COR-L47 (cell line): Measurements from ENCODE around the gene MFAP2.

ENCODE experiments used
- DNase-seq: peaks from one replicate; lab custom pipeline; 2025; lab: John Stamatoyannopoulos, UW

The MFAP2 gene

DNA sequence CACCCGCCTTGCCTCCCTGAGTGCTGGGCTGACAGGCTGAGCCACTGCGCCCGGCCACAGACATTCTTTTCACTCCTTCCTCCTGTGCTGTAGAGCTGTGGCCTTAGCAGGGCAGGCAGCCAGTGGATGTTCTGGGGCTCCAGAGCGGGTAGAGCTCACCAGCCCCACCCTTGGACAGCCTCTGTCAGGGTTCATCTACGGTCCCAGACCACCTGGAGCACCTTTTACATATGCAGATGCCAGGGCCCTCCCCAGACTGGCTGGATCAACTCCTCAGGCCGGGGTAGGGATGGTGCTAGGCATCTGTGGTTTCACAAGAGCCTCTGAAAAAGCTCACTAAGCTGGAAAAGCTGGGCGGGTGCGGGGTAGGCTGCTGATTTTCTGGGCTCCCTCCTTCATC is 26.7 kb upstream of the MFAP2 start:
- no peak for DNase-seq

DNA sequence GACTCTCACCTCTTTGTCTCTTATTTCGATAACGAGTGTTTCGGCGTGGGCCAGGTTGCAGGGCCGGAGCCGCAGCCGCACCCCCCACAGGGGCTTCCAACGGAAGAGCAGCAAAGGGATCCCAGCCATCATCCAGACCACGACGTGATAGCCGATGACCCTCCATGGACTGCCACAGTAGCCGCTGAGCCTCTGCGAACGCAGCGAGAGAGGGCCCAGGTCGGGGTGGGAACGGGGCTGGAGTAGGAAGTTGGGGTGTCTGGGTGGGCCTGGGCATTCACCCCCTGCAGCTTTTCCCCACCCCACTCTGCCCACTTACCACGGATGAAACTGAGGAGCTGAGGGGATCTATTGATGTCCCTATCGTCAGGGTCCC is 24.9 kb upstream of the MFAP2 start:
- no peak for DNase-seq

DNA sequence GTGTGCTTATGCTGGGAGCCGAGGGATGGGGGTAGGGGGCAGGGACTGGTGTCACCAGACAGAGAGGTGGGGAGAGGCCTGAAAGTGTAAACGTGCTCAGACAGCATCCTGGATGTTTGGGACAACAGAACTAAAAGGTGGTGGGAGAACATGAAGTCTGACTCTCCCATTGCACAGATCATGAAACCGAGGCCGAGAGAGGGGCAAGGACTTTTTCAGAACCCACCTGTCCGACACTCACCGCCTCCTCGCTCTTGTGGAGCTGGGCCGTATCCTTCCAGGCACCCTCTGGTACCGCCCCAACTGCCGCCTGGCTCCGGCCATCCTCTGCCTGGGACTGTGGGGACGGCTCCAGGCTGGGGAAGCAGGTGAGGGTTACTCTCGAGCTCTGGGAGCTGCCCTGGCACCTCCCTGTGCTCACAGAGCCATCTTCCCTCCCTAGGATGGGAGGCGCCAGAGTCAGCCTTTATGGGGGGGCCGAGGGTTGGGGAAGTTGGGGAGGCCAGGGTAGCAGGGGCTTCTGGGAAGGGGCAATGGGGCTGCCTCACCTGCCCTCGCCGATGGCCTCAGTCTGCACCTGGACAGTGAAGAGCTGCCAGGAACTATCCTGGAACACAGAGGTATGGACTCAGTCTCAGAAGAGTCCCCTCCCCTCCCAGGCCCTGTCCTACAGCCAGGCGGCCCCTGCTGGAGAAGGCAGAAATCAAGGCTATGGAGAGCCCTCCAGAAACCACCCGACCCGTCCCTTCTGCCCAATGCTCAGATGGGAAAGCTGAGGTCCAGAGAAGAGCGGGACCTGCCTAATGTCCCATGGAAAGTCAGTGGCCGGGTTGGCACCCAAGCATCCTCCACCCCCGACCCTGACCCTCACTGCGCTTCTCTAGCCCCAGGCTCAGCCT is 24.3 kb upstream of the MFAP2 start:
- DNase-seq = no peak

DNA sequence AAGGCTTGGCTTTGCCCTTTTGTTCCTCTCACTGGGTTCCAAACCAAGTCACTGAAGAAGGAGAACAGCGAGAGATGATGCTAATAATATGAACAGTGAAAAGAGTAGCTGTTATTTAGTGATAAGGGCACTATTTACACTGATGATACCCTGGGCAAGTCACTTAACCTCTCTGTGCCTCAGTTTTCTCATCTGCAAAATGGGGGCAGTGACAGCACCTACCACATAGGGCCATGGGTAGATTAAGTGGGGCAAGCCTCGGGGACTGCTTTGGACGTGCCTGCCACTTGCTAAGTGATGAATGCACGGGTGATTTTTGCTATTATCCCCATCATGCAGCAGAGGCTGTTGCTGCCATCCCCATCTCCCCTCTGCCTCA is 22.1 kb upstream of the MFAP2 start:
- no peak for DNase-seq

DNA sequence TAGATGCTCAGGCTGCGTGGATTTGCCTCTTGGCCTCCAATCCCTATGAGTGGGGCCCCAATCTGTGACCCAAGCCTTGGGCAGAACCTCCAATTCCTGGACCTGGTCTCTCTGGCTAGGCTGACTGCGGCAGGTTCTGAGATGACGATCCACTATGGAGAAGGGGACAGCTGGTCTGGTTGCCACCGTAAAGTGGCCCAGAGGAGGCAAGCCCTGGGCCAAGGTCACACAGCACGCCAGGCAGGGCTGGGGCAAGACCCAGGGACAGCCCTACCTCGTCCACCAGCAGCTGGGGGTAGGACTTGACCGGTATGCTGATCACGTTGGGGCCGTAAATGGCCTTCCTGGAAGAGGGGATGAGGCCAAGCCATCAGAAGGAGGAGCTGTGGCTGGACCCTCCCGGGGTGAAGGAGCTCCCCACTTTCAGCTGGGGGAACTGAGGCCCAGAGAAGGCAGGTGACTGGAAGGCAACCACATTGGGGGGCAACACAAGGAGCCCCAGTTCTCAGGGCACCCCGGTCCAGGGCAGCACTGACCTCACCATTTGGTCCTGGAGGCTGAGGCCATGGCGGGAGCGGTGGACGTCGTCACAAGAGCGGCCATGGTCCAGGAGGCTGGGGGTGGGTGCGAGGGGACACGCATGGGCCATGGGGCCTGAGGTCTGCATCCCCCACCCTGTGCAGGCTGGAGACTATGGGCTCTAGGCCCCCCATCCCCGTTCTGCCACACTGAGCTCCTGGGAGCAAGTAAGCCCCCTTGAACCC is 21.5 kb upstream of the MFAP2 start:
- no peak for DNase-seq

DNA sequence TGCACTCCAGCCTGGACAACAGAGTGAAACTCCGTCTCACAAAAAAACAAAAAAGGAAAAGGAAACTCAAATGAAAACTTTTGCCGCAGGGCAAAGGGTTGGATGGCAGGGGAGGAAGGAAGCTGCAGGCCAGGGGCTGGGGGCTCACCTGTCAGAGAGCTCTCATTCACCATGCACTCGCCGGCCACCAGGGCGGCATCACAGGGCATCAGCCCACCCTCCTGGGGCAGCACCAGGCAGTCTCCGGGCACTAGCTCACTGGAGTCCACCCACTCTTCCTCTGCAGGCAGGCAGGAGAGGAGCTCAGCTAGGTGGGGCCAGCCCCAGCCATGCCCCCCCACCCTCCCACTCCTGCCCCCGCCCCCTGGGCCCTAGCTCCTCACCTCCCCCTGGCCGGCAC is 19.4 kb upstream of the MFAP2 start:
- DNase-seq = no peak

DNA sequence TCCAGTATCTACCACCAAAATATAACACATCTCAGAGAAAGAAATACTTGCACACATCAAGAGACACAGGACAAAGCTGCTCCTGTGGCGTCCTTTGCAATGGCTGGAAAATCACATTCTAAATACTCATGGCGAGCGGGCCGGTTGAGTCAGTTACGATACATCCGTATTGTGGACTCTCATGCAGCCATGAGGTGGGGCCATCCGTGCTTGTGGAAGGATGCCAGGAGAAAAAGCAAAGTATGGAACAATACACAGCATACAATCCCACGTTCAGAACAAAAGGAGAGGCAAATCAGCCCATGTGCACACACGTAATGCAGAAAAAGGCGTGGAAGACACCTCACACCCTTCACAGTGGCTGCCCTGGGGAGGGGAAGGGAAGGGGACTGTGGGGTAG is 18.2 kb upstream of the MFAP2 start:
- no peak for DNase-seq

DNA sequence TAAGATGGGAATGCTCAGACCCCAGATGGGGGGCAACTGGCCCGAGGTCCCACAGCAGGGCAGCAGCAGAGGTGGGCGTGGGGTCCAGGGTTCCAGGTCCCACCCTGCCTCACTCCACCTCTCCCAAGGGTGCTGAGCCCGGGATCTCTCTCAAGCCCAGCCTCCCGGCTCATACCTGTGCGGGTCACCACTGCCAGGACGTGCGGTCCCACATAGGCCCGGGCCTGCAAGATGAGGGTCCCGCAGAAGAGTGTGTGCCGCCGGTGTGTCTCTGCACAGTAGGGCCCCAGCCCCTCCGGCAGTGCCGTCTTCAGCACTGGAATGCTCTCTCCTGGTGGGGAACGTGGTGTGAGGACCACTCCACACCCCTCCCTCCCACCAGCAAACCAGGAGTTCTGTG is 16.4 kb upstream of the MFAP2 start:
- no peak for DNase-seq

DNA sequence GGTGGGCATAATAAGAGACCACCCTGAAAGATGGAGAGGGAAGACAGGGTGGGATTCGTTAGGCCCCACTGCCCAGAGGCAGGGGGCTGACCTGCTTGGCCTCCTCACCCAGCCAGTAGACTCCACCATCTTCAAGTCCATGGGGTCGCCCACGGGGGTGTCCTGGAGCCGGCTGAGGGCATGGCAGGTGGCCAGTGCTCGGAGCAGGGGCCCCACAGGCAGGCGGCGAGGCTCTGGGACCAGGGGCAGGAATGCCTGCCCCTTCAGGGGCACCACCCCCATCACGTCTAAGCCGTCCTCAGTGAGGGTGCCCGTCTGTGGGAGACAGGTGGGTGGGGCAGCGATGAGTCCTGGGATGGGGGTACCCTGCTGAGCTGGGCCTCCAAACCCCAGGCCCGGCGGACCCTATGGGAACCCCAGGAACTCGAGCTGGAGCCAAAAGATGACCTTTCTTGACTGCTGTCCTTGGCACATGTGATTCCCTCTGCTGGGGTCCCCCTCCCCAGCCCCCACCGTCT is 13.2 kb upstream of the MFAP2 start:
- DNase-seq = no peak

DNA sequence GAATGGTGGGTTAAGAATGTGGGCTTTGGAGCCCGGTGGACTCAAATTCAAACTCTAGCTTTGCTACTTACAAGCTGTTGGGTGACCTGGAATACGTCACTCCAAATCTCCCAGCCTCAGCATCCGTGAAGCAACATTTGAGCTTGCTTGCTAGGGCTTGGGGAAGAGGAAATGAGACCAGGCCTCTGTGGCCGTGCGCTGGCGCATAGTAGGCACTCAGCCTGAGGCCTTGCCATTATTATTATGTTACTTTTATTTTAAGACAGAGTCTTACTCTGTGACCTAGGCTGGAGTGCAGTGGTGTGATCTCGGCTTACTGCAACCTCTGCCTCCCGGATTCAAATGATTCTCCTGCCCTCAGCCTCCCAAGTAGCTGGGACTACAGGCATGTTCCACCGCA is 12.3 kb upstream of the MFAP2 start:
- DNase-seq = no peak

DNA sequence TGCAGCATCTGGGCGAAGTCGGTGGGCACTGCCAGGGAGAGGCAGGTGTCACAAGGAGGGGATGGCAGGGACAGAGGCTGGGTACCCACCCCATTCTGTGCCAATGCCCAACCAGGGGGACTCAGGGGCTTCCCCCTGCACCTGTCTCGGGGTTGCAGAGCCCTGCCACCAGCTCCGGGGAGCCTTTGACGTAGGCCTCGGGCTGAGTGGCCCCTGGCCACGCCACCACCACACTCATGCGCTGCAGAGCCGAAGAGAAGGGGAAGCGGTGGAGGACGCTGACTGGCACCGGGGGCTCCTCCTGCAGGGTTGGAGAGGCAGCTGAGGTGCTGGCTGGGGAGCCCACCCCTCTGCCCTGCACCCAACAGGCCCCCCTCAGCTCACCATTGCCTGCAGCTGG is 11.7 kb upstream of the MFAP2 start:
- DNase-seq = no peak

DNA sequence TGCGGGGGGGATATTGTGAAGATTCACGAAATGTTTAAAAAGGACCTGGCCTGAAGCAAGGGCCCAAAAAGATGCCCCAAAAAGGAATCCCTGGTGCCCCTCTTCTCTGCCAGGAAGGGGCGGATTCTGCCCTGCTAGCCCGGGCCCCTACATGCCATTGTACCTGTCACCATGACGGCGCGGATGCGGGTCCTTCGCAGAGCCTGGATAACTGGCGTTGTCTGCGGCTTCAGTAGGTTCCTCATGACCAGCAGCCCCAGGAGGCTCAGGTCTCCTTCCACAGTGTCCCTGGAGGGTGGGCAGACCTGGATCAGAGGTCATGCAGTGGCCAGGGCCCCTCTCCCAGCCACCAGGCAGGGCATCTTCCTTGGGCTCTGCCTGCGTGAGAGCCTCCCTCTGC is 11.2 kb upstream of the MFAP2 start:
- no peak for DNase-seq

DNA sequence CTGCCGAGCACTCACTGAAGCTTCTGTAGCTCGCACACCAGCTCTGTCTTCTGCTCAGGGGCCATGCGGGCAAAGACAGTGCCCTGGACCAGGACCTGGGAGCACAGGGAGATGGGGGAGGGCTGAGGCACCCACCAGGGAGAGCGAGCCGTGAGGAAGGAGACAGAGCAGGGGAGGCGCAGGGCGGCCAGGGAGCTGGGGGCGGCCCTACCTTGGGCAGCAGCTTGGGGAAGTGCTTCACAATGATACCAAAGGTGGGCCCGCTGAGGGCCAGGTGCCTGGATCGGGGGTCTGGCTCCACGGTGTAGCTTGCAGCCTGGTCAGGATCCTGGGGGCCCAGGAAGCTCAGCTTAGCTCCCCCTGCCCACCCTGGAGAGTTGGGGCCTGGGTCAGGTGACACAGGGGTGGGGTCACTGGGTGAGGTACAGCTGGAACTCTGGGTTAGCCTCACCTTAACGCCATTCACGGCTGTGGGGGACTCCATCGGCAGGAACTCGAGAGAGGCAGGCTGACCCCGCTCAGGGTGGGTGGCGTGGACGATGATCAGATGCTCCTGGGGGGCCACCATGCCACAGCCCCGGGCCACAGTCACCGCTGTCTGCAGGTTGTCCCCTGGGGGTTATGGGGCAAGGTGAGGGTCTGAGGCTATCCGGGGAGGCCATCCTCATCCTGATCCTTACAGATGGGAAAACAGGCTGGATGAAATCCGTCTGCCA is 9.4 kb upstream of the MFAP2 start:
- DNase-seq = no peak

DNA sequence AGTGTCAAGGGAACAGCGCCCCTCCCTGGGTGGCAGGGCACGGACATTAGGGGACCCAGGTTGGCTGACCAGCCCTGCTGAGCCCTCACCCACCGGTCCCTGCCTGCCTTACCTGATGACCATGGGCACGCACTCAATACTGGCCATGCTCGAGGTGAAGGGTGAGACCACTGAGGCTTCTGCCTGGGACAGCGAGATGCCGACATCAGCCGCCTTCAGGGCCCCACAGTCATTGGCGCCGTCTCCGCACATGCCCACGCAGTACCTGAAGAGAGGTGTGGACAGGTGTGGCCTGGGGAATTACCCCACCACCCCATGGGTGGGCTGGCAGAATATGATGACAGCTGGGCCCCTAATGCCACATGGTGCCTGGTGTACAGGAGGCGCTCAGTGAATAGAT is 7.8 kb upstream of the MFAP2 start:
- DNase-seq = no peak

DNA sequence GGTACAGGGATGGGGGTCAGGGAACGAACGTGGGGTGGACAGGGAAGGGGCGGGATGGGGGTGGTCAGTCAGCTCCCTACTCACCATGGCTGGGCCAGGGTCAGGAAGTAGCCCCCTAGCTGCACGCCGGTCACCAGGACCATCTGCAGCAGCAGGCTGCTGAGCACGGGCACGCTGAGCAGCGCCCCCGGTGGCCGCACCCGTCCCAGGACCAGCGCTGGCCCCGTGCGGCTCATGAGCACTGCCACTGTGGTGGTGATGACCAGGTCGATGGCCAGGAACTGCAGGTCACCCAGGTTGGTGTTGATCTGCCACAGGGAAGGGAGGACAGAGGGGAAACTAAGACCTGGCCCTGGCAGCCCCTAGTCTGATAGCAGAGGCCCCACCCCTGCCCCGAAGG is 6.5 kb upstream of the MFAP2 start:
- no peak for DNase-seq

DNA sequence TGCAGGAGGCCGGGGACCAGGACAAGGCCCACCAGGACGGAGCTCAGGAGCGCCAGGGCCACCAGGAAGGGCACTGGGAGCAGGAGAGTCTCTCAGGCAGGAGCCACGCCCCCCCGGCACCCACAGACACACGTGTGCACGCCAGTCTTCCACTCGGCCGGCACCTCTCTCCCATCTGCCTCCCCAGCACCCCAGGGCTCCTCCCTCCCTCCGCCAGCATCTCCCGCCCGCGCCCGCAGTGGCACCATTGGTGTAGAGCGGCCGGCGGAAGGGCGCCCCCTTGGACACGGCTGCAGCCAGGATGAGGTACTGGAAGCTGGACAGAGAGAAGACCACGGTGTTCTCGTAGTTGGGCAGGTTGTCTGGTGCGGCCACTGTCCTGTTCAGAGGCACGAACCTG is 6.1 kb upstream of the MFAP2 start:
- DNase-seq = no peak

DNA sequence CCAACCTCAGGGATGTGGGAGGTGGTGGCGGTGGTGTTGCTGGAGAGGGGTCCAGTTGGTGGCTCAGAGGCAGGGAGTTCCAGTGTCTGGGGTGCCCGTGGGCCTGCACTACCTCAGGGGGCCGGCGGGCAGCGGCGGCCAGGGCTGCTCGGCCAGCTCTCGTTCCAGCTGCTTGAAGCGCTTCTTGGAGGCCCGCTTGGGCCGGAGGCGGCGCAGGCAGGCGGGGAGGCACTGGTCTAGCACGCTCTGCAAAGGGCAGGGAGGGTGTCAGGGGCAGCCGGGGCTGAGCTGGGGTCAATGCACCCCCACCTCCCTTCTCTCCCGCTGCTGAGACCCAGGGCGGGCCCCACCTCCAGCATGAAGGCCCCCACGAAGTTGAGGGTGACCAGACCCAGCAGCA is 5.7 kb upstream of the MFAP2 start:
- DNase-seq = no peak

DNA sequence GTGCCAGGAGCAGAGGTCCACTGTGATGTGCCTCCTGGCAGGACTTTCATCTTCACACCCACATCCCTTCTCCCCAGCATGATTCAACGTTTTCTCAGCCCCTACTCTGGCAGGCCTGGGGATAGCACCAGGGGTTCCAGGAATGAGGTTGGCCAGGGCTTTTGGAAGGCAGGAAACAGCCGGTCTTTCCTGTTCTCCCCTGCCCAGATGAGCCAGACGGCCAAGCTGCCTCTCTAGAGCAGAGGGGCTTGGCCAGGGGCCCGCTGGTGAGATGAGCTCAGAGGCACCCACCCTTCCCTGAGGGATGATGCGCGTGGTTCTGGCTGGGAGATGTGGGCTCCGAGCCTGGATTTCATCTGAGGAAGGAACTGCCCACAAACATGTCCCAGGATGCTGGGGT is 4.3 kb upstream of the MFAP2 start:
- no peak for DNase-seq

DNA sequence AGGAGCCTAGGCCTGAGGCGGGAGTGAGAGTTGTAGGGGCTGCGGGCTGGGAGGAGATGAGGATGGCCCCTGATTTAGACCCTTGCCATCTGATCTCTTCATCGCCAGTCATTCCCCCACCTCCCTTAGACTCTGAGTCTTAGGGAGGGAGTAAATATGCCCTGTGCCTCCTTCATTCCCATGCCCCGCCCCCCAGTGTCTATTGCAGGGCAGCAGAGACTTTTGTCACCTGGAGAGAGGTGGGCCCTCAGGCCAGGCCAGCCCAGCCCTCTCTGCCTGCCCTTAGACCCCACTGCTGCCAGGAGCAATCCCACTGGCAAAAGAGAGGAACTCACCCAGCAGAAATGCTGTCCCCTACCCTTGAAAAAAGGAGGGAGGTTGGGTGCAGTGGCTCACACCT is 3.2 kb upstream of the MFAP2 start:
- no peak for DNase-seq

DNA sequence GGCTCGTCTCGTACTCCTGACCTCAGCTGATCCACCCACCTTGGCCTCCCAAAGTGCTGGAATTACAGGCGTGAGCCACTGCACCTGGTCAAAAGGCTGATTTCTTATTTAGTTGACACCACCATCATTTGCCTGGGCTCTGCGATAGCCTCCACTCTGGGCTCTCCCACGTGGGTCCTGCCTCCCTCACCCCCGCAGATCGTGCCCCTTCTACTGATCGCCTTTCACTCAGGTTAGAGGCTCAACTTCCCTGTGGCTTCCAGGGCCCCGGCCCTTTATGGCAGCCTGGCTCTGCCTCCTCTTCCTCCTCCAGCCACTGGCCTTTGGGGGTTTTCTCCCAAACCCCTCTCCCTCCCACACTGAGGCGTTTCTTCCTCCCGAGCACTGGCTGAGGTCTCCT is 2.5 kb upstream of the MFAP2 start:
- no peak for DNase-seq

DNA sequence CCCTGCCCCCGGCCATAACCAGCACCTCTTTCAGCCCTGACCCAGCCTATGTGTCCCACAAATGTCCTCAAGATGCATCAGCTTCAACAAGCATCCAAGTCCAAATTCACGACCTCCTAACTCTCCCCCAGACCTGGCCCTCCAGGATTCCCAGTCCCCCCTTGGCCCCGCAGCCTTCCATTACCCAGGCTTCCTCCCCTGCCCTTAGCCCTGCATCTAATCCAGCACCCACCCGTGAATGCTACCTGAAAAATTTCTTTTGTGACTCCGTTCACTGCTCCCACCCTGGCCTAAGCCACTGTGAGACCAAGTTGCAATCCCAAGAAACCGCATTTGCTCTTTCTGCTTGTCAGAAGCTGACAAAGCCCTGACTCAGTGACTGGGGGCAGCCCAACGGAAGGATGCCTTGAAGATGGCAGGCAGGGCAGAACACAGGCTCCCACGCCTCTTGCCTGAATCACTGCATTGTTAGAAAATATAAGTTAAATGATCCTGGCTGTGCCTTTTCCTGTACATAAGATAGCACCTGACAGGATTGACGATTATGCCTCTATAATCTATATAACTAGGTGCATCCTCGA is 939 bp upstream of the MFAP2 start:
- no peak for DNase-seq
